Occipital lobe (tissue), 2 donors: ENCODE measurements around the gene HRH2. TPM values are rescaled to one million over a fixed set of nuclear protein-coding genes. Genes with fewer than 3 reads are reported as not detected.
A peak's percentile ranks its signal among the peaks of the same experiment; 100 is the strongest.
"Not testable (repeated sequence)": the region's sequence is repeated elsewhere in the genome, so short reads cannot be mapped to it uniquely, and the experiment has no call there.

ENCODE experiments used
- DNase-seq: peaks from one replicate; lab custom pipeline; 2025; lab: John Stamatoyannopoulos, UW
- total RNA-seq: library from RNA; depleted of rRNA; stranded (reverse); fragments of >200 nt; gene quantifications from one replicate; pipeline ENCODE4 v1.2.3, GENCODE V29; 2014

The HRH2 gene
- total RNA-seq, 1 donor from 2014 or later, result 6.9 TPM

DNA sequence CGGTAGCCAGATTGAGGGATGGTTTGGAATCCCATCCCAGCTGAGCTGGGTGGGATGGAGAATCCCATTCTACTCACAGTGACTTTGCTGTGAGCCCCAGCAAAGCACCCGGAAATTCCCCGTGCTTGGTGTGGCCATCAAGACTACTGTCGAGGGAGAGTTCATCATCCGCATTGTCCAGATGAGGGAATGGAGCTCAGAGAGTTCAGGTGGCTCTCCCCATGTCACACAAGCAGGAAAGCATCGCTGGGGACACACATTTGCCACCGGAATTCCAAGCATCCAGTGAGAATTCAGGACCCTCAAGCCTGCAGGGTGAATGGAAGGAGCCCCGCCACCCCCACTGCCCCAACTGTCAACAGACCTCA is 54.4 kb downstream of the HRH2 start:
- DNase-seq, result no peak

DNA sequence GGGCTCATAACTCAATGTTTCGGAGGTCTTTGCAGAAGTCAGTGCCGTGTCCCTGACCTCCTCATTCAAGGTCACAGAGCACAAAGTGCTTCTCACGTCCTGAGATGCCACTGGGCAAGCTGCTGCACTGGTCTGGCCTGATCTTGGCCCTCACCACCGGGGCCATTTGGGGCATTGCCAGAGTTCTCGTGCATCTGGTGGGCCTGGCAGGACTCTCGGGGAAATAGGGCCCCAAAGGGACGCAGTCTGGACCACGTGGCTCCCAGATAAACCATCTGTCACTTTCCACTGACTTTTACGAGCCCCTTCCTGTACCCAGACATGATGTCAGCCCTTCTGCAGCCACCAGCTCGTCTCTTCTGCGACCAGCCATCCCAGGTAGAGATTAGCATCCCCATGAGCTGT is 54.8 kb downstream of the HRH2 start:
- DNase-seq, result no peak

DNA sequence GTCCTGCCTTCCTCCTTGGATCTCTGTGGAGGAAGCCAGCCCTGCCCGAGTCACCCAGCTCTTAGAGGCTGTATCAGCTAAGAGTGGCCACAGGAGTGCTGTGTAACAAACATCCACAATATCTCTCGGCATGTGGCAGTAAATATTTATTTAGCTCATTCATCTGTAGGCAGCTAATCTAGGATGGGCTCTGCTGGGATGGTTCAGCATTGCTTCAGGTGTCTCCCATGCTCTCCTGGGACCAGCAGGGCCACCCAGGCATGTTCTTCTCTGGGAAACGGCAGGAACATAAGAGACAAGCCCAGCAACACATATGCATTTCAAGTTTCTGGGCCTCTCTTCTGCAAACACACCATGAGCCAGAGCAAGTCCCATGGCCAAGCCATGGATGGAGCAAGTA is 56.1 kb downstream of the HRH2 start:
- DNase-seq, result no peak

DNA sequence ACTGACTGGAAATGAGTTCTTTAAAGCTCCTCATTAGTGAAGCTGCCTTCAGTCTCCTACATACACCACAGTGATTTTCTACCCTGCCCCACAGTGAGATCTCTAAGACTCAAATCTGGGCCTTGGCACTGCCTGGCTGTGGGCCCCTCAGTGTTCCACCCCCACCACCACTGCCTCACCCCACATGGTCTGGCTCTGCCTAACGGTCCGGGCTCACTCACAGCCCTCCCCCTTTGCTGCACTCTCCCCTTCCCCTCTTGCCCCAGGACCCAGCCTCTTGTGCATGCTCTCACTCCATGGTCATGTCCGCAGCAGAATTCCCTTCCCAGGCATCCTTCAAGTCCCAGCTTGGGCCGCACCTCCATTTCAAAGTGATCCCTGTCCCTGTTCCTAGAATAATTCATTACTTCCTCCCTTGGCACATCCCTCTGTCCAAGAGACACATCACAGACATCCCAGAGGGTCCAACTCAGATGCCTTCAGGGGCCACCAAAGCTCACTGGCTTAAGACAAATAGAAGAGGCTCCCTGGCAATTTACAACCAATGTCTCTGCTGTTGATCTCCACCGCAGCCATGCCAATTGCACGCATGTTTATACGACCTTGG is 56.7 kb downstream of the HRH2 start:
- DNase-seq, result no peak

DNA sequence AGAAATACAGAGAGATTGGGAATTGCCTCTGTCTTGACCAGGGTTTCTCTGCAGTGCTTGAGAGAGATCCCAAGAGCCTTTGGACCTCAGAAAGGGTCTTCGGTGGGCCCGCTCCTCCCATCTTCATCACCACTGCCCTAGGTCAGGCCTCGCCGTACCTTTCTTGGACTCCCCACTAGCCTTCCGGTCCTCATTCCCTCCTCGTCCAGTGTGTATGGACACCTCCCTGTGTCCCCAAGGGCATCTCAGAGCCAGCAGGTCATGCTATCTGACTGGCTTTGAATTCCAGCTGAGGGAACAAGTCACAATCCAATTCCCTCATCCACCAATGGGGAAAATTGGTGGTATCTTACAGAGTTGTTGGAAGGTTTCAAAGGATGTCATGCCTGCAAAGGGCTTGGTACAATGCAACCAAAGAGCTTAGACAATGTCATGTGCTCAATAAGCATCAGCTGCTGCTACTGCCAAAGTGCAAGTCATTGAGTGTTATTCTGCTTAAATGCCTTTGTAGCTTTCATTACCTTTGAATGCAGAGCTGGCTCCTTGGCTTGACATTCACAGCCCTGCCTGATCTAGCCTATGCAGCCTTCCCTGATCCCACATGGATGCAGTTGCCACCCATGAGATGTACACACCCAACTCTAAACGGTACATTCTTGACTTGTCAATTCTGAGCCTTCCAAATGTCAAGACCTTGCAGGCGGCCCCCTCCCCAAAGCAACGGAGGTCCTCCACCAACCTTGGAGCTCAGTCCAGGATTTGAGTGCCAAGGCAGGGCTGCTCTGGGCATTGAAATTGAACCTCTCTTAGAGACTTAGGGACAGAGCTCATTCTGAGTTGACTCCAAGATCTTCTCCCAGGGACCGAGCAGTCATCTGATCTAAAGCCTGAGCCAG is 58.0 kb downstream of the HRH2 start:
- no peak for DNase-seq

DNA sequence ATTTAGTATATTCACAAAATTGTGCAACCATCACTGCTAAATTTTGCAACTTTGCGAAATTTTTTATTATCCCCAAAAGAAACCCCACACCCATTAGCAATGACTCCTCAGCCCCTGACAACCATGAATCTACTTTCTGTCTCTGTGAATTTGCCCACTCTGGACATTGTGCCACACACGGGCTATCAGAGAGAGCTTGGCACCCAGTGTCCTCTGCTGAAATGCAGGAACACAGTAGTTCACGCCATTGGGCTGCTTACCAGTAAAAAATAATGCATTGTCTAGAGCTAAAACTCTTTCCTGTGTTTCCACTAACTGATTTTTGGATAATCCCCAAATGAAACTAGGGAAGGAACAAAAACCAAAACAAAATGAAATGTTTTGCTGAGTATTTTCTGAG is 60.0 kb downstream of the HRH2 start:
- no peak for DNase-seq

DNA sequence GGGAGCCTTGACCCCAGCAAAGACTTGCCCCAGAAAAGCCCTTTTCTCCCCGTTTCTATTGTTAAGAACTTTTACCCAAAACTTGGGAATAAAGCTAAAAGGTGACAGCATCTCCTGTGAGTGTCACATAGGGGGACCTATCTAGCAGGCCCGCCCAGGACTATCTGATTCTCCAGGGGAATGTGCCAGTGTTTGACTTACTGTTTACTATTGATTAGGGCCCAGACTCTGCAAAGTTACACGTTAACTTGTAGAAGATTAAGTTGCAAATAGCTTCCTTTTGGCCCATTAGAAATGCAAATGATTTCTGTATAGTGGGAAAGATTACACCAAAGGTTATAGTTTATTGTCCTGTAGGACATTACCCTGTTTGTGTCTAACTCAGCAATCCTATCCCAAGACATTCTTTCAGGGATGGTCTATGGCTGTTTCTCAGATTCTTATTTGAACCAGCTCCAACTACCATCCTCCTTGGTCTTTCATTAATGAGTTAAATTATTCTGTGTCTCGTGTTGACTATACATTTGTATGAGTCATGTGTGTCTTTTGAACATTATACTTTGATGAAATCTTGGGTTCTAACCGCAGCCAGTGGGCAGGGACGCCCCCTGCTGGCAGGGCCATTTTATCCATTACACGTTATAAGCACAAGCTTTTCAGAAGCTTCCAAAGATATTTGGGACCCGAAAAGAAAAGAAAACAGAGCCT is 60.7 kb downstream of the HRH2 start:
- DNase-seq, result no peak

DNA sequence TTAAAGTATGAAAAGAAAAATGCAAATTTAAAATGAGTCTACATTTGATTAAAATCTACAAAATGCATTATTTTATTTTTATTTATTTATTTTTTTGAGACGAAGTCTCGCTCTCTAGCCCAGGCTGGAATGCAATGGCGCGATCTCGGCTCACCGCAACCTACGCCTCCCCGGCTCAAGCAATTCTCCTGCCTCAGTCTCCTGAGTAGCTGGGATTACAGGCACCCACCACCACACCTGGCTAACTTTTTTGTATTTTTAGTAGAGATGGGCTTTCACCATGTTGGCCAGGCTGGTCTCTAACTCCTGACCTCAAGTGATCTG is 61.2 kb downstream of the HRH2 start:
- not testable (repeated sequence) for DNase-seq

DNA sequence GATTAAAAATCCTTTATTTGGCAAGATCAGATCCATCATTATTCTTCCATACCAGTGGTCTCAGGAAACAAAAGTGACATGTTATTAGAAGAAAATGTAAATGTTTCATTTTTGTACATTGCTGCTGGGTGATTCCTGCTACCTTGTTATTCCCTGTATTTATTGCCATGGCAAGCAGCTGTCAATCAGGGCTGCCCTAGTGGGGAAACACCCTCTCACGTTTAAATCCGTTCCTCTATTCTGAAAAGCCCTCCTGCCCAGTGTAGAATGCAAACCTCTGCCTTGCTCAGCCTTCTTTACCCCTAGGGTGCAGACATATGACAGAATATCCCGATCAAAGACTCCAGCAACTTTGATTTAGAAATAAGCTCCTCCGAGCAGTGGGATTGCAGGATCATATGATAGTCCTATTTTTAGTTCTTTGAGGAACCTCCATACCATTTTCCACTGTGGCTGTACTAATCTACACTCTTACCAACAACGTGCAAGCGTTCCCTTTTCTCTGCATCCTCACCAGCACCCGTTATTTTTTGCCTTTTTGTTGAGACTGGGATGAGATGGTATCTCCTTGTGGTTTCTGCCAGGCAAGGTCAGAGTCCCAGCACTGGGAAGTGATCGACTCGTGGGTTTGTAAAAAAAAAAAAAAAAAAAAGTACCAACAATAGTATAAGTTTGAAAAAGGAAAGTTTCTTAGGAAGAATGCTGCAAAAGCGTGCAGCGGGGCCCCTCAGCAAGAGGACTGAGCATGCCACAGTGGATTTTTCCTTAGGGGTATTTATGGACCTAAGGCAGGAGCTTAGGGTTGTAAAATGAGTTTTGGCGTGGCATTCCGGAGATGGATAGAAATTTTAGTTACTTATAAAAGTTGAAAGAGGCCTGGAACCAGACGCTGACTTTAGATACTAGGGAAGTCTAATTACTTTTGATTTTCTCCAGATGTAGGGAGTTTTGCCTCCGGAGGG is 66.7 kb downstream of the HRH2 start:
- no peak for DNase-seq

DNA sequence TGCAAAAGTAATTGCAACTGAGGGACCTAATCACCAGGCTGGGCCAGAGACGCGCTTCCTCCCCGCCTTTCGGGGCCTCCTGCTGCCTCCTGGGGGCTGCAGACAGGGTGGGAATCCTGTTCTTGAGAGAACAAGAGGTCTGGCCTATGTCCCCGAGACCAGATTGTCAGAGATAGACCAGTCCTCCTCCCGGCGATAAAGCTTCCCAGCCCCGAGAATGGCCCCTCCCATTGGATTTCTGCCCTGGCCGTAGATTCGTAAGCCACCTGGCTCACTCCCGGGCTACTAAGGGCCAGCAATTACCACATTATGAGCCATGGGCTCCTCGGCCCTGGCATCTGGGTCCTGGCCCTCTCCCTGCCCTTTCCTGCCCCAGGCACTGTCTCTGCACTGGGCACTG is 70.4 kb downstream of the HRH2 start:
- DNase-seq, result no peak

DNA sequence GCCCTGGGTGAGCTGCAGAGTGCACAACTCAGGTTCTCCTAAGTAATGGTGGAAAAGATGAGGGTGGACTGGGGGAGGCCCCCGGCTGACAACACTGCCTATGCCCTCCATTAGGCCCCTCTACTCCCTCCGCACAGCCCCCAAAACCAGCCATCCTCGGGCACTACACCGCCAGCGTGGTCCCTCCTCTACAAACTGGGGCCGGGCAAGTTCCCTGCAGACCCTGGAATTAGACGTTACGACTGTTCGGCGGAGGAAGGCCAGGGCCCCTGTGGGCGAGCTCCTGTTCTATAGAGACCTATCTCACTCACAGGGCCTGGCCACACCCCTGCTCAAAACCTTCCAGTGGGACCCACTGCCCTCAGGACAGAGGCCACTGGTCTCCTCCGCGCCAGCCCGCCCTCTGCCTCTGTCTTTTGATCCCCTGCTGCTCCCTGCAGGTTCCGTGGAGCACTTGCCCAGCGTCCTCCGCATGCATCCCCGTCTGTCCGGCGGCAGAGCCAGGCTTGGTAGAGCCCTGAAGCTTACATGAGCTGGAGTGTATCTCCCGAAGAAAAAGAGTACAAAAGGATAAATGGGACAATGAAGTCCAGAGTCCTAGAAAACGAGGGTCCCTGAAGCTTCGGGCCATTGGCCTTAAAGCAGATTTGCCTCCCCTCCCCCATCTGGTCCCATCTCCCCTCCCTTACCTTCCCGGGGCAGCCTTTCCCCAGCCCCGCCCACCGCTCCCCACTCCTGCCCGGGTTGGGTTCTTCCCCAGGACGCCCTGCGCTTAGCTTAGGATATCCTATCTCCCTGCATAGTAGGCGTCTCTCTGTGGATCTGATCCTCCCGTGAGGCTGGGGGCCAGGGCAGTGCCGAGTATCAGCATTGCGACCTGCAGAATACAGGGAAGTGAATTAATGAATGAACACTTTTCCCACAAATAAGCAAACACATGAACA is 71.3 kb downstream of the HRH2 start:
- DNase-seq, result no peak

DNA sequence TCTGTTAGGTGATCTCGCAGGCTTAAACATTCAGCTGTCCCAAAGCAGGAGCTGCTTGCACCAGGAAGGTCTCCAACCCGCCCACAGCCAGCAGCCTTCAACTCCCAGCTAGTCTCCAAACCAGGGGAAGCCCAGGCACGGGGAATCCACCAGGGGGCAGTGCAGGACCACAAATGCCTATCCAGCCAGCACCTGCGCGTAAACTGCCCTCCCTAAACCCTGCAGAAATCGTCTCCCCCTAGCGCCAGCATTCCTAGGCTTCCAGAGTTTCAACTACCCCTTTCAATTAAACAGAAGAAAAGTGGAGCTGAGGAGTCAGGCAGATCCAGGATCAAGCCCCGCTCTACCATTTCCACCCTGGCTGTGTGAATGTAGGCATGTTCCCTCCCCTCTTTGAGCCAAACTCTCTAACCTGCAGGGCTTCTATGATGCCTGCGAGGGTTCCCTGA is 72.0 kb downstream of the HRH2 start:
- peak; percentile 91 for DNase-seq

DNA sequence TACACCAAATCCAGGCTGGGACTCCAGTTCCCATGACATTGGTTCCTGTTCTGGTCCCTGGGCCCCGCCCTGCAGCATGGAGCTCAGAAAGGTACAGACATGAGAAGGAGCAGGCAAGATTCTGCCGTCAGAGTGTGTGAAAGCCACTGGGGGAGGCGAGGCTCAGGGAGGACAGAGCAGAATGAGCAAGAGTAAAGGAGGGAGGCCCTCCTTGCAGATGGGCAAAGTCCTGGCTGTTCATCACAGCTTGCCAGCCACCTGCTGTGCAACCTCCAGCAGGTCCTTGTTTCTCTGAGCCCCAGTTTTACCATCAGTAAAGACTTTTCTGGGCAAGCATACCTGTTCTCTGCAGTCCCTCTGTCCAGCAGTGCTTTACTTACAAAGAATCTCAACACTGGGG is 73.3 kb downstream of the HRH2 start:
- DNase-seq, result no peak

DNA sequence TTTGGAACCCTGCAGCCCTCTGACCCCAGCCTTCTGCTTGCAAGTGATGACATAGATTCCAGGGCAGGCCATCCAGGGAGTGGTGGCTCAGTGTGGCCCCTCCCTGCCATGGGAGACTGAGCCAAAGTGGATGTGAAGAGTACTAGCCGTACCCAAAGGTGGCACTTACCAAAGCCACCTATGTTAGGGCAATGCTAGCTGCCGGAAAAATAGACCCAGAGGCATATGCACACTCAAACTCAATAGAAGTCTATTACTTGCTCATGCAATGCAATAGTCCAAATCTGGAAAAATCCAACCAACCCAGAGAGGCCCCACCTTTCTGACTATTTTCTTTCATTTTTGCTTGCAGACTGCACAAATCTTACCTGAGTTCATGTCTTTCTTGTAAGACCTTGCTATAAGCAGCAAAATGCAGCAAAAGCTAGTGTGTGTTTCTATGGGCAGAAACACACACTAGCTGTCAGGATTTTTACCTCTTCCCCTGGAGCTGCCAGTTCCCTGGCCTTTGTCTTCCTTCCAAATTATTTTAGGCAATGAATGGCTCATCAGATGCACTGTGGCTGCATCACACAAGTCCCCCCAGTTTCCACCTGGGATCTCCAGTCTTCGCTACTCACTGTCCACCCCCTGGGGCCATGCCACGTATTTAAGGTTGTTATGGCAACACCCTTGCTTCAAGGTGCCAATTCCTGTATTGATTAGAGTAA is 74.0 kb downstream of the HRH2 start:
- DNase-seq, result no peak

DNA sequence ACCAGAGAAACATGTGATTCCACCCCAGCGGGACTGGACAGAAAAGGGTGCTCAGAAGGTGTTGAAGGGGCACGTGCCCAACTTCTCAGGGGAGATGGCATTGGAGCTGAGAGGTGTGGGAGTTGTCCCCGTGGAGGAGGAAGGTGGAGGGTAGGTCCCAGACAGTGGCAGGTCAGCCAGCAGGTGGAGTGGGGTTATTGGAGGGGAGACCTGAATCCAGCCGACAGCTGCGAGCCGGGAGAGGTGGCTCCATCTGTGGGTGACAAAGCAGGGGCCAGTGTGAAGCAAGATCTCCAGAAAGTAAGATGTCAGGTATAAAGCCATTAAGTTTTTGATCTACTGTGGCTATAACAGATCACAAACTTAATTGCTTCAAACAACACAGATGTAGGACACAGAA is 75.1 kb downstream of the HRH2 start:
- DNase-seq, result no peak

DNA sequence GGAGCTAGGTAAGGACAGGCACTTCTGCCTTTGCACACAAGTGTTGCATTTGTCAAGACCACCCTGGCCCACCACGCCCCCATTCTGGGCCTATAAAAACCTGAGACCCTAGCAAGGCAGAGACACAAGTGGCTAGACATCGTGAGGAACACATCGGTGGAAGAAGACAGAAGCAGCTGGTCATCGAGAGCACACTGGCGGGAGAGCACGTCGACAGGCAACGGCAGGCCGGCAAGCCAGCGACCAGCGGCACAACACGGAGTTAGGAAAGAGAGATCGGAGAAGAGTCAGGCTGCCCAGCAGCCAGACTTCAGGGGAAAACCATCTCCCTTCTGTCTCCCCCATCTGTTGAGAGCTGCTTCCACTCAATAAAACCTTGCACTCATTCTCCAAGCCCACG is 76.1 kb downstream of the HRH2 start:
- no peak for DNase-seq

DNA sequence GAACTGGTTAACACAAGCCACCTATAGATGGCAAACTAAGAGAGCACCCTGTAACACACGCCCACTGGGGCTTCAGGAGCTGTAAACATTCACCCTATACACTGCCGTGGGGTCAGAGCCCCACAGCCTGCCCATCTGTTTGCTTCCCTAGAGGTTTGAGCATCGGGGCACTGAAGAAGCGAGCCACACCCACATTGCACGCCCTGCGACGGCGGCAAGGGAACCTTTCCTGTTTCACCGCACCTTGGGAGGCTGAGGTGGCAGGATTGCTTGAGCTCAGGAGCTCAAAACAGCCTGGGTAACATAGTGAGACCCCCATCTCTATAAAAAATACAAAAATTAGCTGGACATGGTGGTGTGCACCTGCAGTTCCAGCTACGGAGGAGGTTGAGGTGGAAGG is 76.6 kb downstream of the HRH2 start:
- no peak for DNase-seq

DNA sequence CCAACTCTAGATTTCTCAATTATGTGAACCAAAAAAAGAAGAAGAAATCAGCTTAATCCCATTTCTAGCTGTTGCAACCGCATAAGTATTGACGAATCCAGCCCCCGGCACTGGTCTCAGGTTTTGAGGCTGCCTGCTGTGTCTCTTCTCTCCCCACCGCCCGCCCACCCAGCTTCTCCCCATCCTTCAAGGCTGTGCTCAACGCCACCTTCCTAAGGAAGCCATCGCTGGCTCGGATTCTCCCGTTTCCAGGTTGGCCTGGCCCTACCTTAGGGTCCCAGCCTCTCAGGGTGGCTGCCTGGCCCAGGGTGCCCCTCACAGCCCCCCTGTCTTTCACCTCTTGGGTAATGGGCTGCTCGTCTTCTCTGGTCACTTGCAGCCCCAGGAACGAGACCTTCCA is 77.8 kb downstream of the HRH2 start:
- DNase-seq, result no peak

DNA sequence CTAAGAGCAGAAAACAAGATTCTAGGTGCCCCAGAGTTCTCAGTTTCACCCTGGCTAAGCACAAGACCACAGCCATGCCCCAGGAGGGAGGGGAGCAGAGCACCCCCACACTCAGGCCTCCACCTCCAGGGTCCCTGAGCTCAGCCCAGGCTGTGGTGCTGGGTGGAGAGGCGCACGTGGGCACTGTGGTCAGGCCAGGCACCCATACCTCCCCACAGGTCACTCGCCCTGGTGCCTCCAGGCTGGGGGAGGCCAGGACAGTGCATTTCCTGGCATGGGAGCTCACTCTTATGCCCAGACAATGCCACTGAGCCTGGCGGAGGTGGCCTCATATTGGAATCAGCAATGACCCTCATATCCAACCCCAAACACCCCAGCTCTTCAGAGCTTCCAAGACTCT is 78.8 kb downstream of the HRH2 start:
- DNase-seq, result no peak

DNA sequence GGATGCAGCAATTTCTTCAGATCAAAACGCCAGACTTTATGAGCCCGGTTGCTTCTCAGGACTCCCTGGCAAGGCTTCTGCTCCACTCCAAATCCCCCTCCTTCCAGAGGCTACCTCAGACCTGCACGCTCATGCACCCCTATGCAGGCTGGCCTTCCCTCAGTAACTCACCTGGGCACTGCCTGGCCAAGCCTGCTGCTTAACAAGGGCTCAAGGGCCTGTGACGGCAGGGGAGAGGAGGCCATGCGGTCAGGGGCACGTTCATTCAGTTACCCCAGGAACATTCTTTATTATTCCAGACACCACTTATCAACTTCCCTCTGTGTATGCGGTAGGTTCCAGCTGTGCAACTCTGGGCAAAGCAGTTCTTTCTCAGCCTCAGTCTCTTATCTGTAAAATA is 79.6 kb downstream of the HRH2 start:
- no peak for DNase-seq
